HCT116 (cell line): ENCODE results near the gene HNMT.

ENCODE experiments used
- JUND ChIP-seq: IDR thresholded peaks from 2 replicates; pipeline ENCODE4 v1.6.1; 2012
- POLR2A ChIP-seq: IDR thresholded peaks from 2 replicates; pipeline ENCODE4 v1.7.0; 2011; ENCODE audit warnings: borderline replicate concordance; ENCODE audit not compliant: insufficient read depth, insufficient read length; ENCODE audit errors: extremely low read depth
- POLR2AphosphoS5 ChIP-seq: IDR thresholded peaks from 2 replicates; pipeline ENCODE4 v1.6.1; 2011; ENCODE audit warnings: mild to moderate bottlenecking, low read depth, low read length, moderate library complexity
- RAD21 ChIP-seq: IDR thresholded peaks from 2 replicates; pipeline ENCODE4 v1.6.1; 2012; ENCODE audit warnings: low read depth, mild to moderate bottlenecking
- TF ChIP-seq, protein P1 (sequence below), 3 experiments: fragments of 200-600 bp in 1 of 3; sonication (generic) in 1 of 3; IDR thresholded peaks in 2 of 3; conservative IDR thresholded peaks in 1 of 3; 2 replicates each; pipeline ENCODE4 v1.5.1; 2012 to 2017; ENCODE audit warnings: low read depth in 2 of 3, low read length in 2 of 3, antibody characterized with exemption in 1 of 3, borderline replicate concordance in 1 of 3, control low read depth in 1 of 3, mild to moderate bottlenecking in 1 of 3, mixed read lengths in 1 of 3, mixed run types in 1 of 3, moderate library complexity in 1 of 3; ENCODE audit not compliant: insufficient read depth in 1 of 3

DNA sequence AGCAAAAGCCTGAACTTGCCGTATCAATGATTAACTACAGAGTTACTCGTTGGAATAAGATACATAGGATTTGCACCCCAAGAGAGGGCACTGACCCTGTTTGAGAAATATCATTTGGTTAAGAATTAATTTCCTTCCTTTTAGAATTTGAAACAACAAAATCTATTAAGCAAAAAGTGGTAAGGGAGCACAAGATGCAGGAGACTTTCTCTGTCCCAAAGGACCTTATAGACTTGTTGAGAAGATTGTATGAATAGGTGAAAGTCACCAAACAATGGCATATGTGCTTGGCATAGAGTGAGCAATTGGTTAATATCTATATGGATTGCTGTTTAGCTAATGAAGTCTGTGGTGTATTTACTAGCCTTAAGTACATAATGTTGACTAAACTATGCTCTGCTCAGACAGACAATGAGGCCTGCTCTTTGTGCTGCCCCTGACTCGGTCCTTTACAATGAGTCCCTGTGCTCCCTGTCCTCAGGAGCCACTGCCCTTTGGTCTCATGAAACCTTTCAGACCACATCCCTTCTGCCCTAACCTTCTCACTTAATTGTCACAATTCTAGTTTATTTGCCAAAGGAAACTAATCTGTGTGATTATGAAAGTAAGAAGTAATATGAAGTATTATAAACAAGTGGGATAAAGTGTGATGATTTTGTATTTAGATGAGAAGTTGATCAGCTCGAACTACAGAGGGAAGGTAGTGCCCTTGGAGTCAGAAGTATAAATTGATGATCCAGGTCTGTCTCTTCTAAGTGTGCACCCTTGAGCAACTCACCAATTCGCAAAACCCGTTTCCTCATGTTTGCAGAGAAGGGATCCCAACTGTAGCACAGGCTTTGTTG, 21.2 kb upstream of the HNMT start:
- TF ChIP-seq POLR2A (no peak), POLR2AphosphoS5 (no peak), RAD21 (no peak), JUND (no peak)
- TF ChIP-seq, protein P1, sequence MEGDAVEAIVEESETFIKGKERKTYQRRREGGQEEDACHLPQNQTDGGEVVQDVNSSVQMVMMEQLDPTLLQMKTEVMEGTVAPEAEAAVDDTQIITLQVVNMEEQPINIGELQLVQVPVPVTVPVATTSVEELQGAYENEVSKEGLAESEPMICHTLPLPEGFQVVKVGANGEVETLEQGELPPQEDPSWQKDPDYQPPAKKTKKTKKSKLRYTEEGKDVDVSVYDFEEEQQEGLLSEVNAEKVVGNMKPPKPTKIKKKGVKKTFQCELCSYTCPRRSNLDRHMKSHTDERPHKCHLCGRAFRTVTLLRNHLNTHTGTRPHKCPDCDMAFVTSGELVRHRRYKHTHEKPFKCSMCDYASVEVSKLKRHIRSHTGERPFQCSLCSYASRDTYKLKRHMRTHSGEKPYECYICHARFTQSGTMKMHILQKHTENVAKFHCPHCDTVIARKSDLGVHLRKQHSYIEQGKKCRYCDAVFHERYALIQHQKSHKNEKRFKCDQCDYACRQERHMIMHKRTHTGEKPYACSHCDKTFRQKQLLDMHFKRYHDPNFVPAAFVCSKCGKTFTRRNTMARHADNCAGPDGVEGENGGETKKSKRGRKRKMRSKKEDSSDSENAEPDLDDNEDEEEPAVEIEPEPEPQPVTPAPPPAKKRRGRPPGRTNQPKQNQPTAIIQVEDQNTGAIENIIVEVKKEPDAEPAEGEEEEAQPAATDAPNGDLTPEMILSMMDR (IDR thresholded peaks at IDR 0.05 in 2 of 3, conservative IDR thresholded peaks at IDR 0.05 in 1 of 3; ENCODE audit: borderline replicate concordance in 1 of 3, insufficient read depth in 1 of 3, low read depth in 2 of 3, low read length in 2 of 3), result no peak
